DOHH2 (cell line): ENCODE measurements around the gene AP3S1.

ENCODE experiments used
- EZH2phosphoT487 ChIP-seq: fragments of 200-600 bp; sonication (generic); IDR thresholded peaks from 2 replicates; pipeline ENCODE4 v1.6.1; 2017; ENCODE audit warnings: borderline replicate concordance, mild to moderate bottlenecking, antibody characterized with exemption, low read length, moderate library complexity, mixed read lengths
- TF ChIP-seq, protein P1 (sequence below): fragments of 200-600 bp; sonication (generic); IDR thresholded peaks from one replicate; pipeline ENCODE4 v1.5.1; 2014; ENCODE audit warnings: antibody characterized with exemption, mild to moderate bottlenecking, low read depth, low read length; ENCODE audit not compliant: poor library complexity, severe bottlenecking

DNA sequence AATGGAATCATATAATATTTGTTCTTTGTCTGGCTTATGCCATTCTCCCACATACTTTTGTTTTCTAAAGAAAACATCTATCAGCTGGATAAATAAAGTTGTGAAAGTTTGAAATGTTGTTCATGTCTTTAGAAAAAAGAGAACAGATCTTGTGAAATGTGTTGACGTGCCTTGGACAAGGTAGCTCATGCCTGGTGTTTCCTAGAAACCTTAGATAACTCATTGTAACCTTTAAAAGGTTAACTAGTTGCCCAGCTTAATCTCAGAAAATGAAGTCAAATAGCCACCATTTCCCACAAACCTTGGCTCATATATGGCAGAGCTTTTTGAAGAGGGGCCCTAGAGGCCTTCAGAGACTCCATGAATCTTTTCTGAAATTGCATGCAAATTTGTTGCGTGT lies 40.6 kb upstream of the AP3S1 start:
- TF ChIP-seq, protein P1, sequence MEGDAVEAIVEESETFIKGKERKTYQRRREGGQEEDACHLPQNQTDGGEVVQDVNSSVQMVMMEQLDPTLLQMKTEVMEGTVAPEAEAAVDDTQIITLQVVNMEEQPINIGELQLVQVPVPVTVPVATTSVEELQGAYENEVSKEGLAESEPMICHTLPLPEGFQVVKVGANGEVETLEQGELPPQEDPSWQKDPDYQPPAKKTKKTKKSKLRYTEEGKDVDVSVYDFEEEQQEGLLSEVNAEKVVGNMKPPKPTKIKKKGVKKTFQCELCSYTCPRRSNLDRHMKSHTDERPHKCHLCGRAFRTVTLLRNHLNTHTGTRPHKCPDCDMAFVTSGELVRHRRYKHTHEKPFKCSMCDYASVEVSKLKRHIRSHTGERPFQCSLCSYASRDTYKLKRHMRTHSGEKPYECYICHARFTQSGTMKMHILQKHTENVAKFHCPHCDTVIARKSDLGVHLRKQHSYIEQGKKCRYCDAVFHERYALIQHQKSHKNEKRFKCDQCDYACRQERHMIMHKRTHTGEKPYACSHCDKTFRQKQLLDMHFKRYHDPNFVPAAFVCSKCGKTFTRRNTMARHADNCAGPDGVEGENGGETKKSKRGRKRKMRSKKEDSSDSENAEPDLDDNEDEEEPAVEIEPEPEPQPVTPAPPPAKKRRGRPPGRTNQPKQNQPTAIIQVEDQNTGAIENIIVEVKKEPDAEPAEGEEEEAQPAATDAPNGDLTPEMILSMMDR: no peak
- TF ChIP-seq EZH2phosphoT487: no peak
